Suppressor macrophage treated with lipopolysaccharide for 4 hours (primary cell): ENCODE data around the gene GTF2IRD1.
"Not testable (repeated sequence)": the region's sequence is repeated elsewhere in the genome, so short reads cannot be mapped to it uniquely, and the experiment has no call there.

Experiments used
- DNase-seq: peaks from one replicate; pipeline ENCODE4 v3.0.0-alpha.2; 2020

GTF2IRD1 gene

DNA sequence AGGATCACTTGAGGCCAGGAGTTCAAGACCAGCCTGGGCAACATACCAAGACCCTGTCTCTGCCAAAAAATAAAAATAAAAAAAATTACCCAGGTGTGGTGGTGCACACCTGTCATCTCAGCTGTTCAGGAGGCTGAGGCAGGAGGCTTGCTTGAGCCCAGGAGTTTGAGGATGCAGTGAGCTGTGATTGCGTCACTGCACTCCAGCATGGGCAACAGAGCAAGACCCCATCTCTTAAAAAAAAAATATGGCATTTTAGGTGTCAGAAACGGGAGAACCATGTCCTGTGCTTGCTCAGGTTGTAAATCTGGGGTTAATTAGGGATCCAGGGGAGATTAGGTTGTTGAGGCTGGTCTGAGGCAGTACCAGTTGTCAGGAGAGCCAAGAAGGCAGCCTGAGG, 64.9 kb downstream of the GTF2IRD1 start:
- DNase-seq = no peak

DNA sequence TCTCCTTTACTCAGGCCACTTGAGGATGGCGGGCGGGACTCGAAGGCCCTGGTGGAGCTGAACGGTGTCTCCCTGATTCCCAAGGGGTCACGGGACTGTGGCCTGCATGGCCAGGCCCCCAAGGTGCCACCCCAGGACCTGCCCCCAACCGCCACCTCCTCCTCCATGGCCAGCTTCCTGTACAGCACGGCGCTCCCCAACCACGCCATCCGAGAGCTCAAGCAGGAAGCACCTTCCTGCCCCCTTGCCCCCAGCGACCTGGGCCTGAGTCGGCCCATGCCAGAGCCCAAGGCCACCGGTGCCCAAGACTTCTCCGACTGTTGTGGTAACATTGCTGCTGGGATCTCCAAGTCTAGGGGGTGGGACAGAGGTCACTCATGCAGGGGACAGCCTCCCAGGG, 65.7 kb downstream of the GTF2IRD1 start:
- DNase-seq = no peak

DNA sequence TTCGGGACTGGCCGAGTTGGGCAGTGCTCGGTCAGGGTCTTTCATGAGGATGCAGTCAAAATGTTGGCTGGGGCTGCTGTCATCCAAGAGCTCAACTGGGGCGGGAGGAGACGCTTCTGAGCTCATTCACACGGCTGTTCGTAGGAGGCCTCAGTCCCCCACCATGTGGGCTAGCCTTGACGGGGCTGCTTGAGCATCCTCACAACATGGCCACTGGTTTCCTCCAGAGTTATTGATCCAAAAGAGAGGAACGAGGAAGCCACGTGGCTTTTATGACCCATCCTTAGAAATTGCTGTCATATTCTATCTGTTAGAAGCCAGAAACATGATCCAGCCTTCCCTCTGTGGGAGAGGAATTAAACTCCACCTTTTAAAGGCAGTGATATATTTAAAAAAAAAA, 68.1 kb downstream of the GTF2IRD1 start:
- no peak for DNase-seq

DNA sequence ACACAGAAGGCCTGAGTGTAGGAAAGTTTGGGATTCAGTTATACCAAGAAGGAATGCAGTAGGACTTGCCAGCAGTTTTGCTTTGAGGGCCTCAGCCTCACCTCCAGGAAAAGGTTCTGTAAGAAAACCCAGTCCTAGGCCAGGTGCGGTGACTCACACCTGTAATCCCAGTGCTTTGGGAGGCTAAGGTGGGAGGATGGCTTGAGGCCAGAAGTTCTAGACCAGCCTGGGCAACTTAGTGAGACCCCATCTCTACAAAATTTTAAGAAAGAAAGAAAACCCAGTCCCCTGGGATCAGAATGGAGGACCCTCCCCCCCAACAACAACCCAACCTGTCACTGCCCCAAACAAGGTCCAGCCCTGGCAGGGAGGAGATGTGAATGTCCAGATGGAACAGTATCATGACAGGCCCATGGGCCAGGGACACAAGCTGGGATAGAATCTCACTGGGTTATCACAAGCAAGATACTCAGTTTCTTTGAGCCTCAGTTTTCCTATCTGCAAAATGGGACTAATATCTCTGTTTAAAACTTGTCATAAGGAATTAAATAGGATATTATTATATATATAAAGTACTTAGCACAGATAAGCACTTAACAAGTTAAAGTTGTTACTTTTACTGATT, 68.7 kb downstream of the GTF2IRD1 start:
- no peak for DNase-seq

DNA sequence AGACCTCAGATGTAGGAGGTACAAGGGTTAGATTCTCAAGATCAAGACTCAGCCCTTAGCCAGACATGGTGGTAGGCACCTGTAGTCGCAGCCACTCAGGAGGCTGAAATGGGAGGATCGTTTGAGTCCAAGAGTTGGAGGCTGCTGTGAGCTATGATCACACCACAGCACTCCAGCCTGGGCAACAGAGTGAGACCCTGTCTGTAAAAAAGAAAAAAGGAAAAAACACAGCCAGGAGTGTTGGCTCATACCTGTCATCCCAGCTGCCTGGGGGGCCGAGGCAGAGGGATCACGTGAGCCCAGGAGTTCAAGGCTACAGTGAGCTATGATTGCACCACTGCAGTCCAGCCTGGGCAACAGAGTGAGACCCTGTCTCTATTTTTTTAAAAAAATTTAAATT, 69.3 kb downstream of the GTF2IRD1 start:
- DNase-seq = no peak

DNA sequence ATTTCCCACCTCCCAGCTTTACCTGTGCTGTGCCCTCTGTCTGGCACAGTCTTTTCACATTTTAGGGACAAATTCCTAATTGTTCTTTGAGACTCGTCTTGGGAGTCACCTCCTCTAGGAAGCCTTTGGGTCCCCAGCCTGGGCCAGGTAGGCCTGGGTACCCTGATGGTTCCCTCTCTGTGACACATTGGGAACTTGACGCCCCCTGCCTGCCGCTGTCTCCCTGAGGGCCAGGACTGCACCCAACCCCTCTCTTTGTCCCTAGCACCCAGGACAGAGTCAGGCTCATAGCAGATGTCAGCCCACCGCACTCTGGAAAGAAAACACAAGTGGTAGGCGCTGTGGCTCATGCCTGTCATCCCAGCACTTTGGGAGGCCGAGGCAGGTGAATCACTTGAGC, 71.4 kb downstream of the GTF2IRD1 start:
- no peak for DNase-seq

DNA sequence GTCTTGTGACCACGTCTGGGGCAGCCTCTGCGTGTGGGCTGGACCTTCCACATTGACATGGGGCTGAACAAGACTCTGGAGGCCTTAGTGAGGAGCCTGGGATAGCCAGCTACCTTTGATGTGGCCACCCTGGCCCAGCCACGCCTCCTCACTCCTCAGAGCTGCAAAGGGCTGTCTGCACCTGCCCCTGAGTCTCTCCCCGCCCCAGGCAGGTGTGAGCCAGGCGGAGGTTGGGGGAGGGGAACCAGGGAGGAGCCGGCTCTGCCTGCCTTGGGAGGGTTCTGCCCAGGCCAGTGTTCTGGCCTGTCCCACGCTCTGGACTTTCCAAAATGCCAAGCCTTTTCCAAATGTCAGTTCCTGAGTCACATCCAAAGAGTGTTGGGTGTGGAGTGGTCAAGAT, 72.2 kb downstream of the GTF2IRD1 start:
- DNase-seq = no peak

DNA sequence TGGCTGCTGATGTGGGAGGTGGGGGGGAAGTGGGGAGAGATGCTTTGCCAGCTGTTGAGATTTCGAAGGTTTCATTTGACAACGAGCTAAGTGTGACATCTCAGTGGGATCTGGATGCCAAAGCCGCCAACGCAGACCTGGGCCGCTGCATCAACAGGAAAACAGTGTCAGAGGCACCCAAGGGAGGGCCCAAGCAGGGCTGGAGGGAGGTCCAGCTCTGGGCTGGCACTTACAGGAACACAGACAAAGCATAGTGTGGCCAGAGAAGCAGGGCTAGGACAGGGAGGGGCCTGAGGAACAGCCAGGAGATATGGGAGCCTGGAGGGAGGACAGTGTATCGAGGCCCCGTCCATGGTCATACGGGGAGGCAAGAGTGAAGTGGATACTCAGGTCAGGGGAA, 73.1 kb downstream of the GTF2IRD1 start:
- no peak for DNase-seq

DNA sequence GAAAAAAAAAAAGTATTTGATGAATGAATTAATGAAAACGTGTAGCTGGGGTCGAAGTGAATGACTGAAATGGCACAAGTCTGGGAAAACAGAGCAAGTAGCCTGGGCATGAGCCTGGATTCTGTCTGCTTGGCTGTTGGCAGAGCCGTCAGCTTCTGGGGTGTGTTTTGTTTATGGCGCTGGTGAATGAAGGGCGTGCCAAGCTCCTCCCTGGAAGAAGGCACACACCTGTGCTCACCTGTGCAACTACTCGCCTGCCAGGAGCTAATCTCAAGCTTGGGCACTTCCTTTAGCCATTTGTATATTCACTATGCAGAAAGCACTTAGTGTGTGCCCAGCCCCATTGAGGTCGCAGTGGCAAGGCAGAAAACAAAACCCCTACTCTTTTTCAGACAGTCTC, 74.1 kb downstream of the GTF2IRD1 start:
- no peak for DNase-seq

DNA sequence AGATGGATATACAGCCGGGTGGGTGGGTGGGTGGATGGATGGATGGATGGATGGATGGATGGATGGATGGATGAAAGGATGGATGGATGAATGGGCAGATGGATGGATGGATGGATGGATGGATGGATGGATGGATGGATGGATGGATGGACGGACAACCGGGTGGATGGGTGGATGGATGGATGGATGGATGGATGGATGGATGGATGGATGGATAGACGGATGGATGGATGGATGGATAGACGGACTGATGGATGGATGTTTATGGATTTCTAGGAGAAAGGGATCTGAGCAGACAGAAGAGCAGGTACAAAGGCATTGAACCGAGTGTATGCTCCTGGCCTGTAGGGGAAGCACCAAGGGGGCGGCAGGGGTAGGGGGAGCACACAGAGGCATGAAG, 75.1 kb downstream of the GTF2IRD1 start:
- DNase-seq = not testable (repeated sequence)

DNA sequence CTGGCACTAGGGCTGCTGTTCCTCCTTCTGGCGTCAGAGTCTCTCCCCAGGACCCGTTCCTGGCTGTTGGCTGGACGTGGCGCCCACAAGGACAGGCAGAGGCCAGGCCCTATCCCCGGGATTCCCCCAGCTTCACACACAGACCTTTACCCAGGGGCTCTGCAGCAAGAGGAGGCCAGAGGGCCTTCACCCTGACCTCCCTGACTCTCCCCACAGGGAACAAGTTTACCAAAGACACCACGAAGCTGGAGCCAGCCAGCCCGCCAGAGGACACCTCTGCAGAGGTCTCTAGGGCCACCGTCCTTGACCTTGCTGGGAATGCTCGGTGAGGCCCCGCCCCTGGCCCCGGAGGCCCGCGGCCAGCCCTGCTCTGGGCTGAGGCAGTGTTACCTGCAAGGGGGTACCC, 82.2 kb downstream of the GTF2IRD1 start:
- DNase-seq = no peak

DNA sequence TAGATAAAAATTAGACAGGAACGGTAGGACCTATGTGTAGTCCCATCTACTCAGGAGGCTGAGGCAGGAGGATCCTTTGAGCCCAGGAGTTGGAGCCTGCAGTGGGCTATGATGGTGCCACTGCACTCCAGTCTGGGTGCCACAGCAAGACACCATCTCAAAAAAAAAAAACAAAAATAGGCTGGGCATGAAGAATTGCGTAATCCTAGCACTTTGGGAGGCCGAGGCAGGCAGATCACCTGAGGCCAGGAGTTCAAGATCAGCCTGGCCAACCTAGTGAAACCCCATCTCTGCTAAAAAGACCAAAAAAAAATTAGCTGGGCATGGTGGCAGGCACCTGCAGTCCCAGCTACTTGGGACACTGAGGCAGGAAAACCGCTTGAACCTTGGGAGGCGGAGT, 88.2 kb downstream of the GTF2IRD1 start:
- not testable (repeated sequence) for DNase-seq

DNA sequence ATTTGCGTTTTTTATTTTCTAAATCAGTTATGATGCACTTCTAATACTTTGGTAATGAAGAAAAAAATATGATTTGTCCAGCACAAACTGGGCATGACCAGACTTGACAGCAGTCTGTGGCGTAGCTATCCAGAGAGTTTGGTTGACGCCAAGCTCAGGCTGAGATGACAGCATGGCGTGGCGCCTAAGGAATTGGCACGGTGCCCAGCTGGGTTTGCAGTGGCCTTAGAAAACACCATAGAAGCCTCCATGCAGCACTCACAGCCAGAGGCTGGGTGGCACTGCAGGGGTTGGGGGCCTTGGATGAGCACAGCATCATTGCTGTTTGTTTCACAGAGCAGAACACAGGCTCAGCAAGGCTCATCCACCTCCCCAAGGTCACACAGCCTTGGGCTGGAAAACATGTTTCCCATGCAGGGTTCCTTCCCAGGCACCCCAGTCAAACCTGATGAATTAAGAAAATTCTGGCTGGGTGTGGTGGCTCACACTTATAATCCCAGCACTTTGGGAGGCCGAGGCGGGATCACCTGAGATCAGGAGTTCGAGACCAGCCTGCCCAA, 88.9 kb downstream of the GTF2IRD1 start:
- DNase-seq = no peak

DNA sequence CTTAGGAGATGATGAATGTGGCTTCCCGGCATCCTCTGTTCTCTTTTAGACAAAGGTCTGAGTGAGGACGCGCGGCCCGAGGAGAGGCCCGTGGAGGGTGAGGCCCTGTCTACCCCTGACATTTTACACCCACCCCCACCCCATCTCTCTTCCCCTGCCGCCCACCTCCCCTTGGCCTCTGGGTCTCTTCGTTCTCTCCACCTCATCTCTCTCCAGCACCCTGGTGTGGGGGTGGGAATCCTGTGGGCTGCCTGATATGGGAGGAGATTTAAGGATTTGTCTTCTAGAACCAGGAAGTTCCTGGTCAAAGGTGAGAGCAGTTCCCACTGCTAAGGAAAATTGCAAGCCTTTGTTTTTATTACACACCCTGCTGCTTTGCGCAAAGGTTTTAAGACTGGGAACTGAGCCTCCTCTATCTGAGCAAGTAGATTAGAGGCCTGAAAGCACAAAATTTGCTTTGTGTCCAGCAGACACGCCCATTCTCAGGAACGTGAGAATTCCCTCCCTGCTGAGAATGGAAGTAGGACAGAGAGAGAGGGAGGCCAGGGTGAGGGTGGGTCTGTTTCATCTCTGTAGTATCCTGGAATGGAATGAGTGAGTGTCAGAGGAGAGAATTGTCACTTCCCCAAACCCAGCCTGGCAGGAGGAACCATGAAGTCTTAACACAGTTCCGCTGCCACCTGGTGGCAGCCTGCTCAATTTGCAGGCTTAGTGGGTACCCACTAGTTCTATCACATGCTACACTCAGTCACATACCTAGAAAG, 91.2 kb downstream of the GTF2IRD1 start:
- DNase-seq = peak; percentile 89

DNA sequence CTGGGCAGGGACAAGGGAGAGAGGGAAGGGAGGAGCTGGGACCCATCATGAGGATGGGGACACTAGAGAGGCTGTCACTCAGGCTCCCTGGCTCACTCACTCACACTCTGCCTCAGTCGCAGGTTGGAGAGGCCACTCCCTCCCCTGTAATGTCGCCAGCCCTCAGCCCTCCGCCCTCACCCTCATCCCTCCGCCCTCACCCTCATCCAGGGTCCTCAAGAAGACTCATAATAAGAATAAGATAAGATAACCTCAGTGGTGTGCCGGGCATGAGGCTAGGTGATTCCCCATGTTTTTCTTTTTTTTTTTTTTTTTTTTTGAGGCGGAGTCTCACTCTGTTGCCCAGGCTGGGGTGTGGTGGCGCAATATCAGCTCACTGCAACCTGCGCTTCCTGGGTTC, 92.2 kb downstream of the GTF2IRD1 start:
- DNase-seq = no peak

DNA sequence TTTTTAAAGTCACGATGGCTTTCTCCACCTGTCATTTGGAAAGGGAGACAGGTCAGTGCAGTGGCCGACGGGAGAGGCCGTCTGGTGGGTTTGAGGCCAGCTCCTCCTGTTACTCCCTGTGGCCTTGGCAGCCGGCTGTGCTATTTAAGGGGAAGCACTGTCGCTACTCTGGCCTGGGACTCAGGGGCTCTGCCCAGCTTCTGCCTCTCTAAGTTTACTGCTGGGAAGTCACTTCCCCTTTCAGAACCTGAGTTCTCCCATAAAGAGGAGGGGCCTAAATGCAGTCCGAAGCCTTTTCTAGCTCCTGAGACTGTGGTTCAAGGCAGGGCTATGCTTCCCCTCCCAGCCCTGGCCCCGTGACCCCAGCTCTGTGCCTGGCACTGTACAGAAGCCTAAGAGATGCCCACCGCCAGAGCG, 99.9 kb downstream of the GTF2IRD1 start:
- peak; percentile 38 for DNase-seq

DNA sequence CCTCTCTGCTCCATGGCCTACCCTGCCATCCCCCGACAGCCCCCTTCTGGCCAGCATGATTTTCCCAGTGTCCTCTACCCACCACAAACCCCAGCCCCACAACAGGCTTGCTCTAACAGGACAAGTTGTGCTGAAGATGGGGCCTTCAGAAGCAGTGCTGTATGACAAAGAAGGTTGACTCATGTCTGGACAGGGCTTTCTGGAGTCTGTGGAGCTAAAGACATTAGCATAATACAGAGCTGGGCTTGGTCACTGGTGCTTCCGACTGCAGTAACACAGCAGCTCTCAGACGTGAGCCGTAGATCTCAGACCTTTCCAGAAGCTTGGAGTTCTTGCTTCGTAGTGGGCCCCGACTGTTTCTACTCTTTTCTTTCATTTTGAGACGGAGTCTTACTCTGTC, 100.5 kb downstream of the GTF2IRD1 start:
- DNase-seq = peak; percentile 16

DNA sequence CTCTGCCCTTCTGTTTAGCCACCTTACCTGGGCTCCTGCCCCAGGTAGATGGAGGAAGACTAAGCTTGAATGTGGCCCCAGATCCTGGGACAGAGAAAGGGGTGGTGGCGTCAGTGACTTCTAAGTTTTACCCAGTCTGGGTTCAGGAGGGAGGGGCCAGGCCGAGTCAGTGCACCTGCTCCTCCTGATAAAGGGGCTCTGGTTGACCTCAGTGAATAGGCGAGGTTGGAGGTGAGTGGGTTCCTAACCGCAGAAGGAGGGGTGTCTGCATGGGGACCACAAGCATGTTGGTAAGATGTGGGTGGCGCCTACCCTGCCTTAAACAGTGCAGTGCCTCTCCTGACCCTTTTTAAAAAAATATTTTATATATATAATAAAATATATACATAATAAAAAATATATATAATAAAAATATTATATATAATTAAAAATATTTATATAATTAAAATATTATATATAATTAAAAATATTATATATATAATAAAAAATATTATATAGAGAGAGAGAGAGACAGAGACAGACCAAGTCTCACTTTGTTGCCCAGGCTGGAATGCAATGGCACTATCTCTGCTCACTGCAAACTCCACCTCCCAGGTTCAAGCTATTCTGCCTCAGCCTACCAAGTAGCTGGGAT, 106.5 kb downstream of the GTF2IRD1 start:
- no peak for DNase-seq

DNA sequence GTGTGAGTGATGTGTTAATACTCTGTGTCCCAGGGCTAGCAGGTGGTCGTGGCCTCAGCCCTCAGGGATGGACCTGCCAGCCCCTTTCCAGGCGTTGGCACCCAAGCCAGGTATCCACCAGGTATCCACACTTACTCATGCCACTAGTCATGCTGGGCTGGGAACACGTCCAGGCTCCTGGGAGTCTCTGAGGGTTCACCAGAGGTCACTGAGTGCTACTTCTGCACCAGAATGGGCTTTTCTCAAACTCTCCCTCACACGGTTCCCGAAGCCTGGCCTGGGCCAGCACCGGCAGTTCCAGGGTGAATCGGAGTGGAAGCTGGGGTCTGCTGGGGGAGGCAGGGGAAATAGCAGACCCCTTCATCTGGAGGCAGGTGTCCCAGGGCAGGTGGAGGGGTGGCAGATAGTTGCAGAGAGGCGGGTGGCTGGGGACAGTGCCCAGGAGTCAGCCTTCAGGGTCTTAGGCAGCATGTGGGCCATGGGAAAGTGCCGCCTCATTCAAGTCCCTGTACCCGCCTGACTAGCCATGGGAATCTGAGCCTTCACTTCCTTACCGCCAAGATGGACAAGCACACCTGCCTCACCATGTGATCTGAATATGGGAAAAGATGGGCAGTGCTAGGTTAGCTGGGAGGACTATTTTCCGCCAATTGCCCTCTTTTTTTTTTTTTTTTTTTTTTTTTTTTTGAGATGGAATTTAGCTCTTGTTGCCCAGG, 108.3 kb downstream of the GTF2IRD1 start:
- no peak for DNase-seq

DNA sequence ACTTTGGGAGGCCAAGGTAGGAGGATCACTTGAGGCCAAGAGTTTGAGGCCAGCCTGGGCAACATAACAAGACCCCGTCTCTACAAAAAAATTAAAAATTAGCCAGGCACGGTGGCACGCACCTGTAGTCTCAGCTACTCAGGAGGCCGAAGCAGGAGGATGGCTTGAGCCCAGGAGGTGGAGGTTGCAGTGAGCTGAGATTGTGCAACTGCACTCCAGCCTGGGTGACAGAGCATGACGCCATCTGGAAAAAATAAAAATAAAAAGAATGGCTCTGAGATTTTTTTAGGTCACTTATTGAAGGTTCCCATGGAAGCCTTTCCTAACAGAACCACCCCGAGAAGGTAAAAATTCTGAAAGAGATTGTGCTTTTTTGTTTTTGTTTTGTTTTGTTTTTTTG, 109.9 kb downstream of the GTF2IRD1 start:
- not testable (repeated sequence) for DNase-seq

DNA sequence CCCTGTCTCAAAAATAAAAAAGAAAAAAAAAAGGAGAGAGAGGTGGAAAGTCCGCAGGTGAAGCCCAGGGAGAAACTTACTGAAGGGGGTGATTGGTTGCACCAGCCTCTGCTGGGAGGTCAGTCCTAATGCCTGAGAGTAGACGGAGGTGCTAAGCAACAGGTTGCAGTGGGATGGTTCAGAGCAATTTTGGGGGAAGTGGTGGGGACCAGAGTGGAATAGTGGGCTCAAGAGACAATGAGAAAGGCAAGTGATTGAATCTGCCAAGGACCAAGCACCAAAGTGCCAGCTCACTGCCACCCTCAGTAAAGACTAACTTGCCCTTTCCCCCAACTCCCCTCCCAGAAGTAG, 113.6 kb downstream of the GTF2IRD1 start:
- DNase-seq = no peak

DNA sequence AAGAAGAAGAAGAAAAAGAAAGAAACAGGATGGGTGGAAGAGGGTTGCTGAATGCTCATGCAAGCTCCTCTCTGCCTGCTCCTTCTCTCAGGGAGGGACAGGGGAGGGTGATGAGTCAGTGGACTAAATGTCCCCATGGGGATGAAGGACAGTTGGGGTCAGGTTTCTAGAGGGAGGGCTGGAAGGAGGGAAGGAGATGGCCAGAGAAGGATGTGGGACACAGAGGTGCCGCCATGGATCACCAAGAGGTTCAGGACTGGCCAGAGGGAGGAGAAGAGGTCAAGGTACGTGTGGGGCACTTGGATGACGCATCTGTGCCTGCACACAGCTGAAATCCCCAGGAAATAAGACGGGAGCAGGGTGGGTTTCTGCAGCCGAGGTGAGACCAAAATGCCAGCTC, 115.0 kb downstream of the GTF2IRD1 start:
- no peak for DNase-seq

DNA sequence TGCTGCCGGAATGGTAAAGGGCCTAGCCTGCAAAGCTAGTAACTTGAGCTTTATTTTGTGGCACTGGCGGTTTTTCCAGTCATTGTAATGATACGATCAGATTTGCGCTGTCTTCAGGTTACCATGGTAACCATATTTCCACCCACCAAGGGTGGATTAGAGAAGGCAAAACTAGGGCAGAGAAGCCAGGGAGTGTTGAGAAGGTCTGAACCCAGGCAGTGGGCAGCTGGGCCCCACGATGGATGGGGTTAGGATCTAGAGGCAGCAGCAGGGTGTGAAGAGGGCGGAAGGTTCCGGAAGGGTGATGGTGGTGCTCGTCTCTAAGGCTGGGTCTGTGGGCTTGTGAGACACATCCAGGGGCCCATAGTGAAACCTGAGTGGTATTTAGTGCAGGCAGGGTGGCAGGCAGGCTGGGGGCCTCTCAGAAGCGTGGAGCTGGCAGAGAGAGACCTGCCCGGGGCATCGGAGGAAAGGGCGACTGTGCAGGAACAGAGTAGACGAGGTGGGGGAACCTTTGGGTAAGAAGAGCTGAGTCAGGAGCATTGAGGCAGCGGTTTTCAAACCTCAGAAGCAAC, 115.9 kb downstream of the GTF2IRD1 start:
- DNase-seq = no peak
